HG03139 (cell line): ENCODE data around the gene POLR1E.
"Not testable (repeated sequence)": the region's sequence is repeated elsewhere in the genome, so short reads cannot be mapped to it uniquely, and the experiment has no call there.

Experiments
- ATAC-seq: cut with Tn5 transposase; IDR thresholded peaks from one replicate; pipeline ENCODE4 v1.9.1; 2021; ENCODE audit not compliant: unreplicated experiment

The POLR1E gene

GRCh38 chr9:37501957-37502596 lies 16.3 kb downstream of the POLR1E start:
- ATAC-seq: no peak

GRCh38 chr9:37503736-37504135 lies 18.0 kb downstream of the POLR1E start:
- ATAC-seq: no peak

GRCh38 chr9:37504605-37505004 lies 18.9 kb downstream of the POLR1E start:
- ATAC-seq: no peak

GRCh38 chr9:37507566-37508134 lies 21.9 kb downstream of the POLR1E start:
- no peak for ATAC-seq

GRCh38 chr9:37508135-37508833 lies 22.5 kb downstream of the POLR1E start:
- no peak for ATAC-seq

- ATAC-seq: no peak
Measured at GRCh38 chr9:37508834-37509206, 23.1 kb downstream of the POLR1E start.

- ATAC-seq: no peak
Measured at GRCh38 chr9:37509536-37509935, 23.8 kb downstream of the POLR1E start.

GRCh38 chr9:37510053-37510452 lies 24.3 kb downstream of the POLR1E start:
- ATAC-seq: not testable (repeated sequence)

- no peak for ATAC-seq
Measured at GRCh38 chr9:37511016-37512010, 25.6 kb downstream of the POLR1E start.

GRCh38 chr9:37512437-37512836 lies 26.7 kb downstream of the POLR1E start:
- ATAC-seq: no peak

- ATAC-seq: not testable (repeated sequence)
Measured at GRCh38 chr9:37514415-37514814, 28.7 kb downstream of the POLR1E start.

GRCh38 chr9:37514999-37515398 lies 29.3 kb downstream of the POLR1E start:
- ATAC-seq: no peak

- ATAC-seq: no peak
Measured at GRCh38 chr9:37515620-37516258, 30.0 kb downstream of the POLR1E start.

- no peak for ATAC-seq
Measured at GRCh38 chr9:37517923-37518322, 32.2 kb downstream of the POLR1E start.

GRCh38 chr9:37520641-37521040 lies 34.9 kb downstream of the POLR1E start:
- no peak for ATAC-seq

- ATAC-seq: no peak
Measured at GRCh38 chr9:37521111-37521510, 35.4 kb downstream of the POLR1E start.

GRCh38 chr9:37522971-37523370 lies 37.2 kb downstream of the POLR1E start:
- no peak for ATAC-seq

GRCh38 chr9:37523916-37524315 lies 38.2 kb downstream of the POLR1E start:
- no peak for ATAC-seq

GRCh38 chr9:37528652-37529471 lies 43.1 kb downstream of the POLR1E start:
- ATAC-seq: no peak

GRCh38 chr9:37531699-37532098 lies 46.0 kb downstream of the POLR1E start:
- no peak for ATAC-seq
